NCI-H510A (cell line): ENCODE measurements around the gene SELENOM.
A peak's percentile ranks its signal among the peaks of the same experiment; 100 is the strongest.
"Not testable (repeated sequence)": the region's sequence is repeated elsewhere in the genome, so short reads cannot be mapped to it uniquely, and the experiment has no call there.

Source experiments
- DNase-seq: peaks from one replicate; lab custom pipeline; 2025; lab: John Stamatoyannopoulos, UW

SELENOM gene

DNA sequence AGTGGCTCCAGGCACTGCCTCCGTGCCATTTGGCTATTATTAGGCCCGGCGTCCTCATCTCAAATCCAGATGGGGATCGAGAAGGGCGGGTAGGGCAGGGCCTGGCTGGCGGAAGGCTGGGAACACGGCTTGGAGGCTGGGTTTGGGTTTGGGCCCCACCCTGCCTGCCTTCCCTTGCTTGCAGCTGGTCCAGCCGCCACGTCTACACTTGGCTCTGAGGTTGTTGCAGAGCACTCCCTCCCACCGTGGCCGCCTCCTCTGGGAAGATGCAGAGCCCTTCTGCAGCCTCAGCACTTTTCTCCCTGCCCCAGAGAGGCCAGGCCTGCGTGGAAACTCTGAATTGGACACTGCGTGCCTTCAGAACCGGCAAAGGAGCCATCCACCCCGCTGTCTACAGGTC lies 31.4 kb downstream of the SELENOM start:
- DNase-seq: no peak

DNA sequence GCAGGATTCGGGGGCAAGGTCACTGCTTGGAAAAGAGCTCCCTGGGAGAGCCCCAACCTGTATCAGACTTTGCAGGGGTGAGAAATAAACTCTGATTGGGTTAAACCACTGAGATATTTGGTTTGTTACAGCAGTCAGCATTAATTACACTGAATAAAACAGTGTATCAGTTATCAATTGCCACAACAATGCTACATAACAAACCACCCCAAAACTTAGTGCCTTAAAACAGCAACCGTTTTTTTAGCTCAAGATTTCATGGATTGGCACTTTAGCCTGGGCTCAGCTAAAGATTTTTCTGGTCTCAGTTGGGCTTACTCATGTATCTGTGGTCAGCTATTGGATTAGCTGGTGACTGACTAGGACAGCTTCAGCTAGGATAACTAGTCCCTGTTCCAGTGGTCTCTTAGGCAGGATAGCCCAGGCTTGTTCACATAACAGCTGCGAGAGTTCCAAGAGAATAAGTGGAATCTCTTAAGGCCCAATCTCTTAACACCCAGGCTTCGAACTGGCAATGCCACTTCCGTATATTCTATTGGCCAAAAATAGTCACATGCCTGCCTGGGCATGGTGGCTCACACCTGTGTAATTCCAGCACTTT lies 33.7 kb downstream of the SELENOM start:
- DNase-seq: not testable (repeated sequence)

DNA sequence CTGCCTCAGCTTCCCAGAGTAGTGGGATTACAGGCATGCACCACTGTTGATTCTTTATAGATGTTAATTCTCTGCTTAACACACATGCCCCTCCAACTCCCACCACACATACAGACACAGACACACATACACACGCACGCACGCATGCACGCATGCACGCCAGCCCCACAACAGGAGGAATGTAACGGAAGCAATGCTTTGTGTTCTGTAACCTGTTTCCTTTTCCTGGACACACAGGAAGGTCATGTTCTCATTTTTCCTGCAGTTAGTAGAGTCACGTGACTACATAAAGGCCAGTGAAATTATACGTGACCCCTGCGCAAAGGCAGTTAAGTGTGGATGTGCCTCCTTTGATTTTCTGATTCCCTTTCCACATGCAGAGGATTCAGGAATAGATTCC lies 34.2 kb downstream of the SELENOM start:
- not testable (repeated sequence) for DNase-seq

DNA sequence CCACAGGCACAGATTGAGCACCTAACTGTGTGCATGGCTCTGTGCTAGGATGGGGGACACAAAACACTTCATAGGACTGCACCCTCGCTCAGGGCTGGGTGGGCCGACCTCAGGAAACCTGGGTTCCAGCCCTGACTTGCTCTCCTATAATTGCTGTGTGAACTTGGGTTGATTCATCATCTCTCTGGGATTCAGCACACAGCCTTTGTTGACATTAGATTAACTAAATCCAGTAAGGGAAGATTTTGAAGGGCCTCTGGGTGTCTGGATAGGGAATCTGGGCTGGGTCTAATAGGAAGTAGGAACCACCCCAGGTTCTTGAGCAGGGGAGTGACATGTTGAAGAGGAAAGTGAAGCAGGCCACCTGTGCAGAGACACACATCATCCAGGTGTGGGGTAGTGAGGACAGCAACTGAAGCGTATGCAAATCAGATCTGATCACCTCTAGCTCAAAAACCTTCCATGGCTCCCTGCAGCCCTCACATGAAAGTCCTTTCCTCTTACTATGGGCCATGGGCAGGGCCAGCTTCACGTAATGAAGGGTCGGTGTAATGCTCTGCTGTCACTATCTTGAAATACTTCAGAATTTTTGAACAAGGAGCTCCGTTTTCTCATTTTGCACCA lies 37.6 kb downstream of the SELENOM start:
- not testable (repeated sequence) for DNase-seq

DNA sequence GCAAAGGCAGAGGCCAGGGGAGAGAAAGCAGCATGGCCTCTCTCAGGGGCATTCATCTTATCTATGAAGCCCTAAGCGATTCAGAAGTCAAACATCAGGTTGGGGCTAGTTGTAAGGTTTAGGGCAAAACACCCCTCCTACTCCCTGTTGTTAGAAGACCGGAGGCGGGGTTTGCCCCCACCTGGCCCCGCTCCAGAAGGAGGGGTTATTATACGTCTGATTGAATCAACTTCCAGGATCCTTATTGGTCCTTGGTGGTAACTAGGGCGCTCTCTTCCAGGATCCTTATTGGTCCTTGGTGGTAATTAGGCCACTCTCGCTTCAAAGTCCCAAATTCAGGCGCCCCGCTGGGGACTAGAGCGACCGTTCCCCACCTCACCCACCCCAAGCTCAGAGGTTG lies 38.4 kb downstream of the SELENOM start:
- DNase-seq: no peak

DNA sequence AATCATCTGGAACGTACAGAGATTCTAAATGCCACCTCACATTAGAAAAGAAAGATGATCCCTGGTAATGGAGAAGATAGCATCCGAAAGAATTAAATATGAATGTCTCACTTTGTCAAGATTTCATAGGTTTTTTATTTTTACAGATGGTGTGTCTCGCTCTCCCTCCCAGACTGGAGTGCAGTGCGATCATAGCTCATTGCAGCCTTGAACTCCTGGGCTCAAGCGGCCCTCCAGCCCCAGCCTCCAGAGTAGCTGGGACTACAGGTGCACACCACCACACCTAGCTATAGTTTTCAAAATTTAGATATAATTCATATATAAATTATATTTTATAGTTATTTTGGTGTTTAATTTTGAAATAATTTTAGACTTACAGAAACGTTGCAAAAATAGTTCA lies 43.0 kb downstream of the SELENOM start:
- DNase-seq: no peak

DNA sequence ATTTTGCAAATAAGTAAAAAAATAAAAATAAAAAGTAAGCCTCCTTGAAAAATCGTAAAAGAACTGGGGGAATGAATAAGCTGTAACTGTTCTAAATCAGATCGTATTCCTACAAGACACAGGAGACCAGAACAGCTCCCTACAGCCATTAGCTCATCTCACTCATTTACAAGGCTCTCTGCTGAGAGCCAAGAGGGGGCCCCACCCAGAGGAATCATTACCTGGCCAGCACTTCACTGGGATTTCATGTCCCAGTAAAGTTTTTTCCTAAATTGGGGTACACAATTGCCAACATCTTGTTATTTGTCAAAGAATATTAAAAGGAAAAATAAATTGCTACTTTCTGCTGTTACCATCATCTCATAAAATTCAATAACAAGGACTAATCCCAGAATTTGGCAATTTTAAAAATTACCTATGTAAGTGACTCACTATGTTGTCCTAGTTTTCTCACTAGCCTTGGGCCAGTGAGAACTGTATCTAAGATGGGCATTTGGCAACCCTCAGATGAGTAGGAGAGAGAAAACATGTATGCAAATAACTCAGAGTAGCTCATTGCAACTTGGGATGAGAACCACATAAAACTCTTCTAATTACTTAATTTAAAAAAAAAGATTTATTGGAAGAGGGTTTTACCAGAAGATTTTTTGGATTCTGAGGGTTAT lies 44.7 kb downstream of the SELENOM start:
- no peak for DNase-seq

DNA sequence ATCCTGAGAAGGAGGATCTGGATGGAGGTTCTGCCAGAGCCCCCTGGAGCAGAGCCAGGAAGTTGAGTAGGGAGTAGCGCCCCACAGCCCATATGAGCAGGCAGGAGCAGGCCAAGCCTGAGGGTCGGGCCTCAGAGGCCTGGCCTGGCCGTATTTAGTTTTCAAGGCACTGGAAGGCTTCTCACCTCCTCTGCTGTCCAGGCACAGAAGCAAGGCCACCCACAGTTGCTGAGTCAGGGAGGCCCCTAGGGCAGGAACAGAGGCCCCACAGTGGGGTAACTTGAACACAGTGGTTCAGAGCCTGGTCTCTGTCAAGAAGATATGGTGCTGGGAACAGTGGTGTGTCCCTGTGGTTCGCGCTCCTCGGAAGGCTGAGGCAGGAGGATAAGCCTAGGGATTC lies 47.7 kb downstream of the SELENOM start:
- DNase-seq: not testable (repeated sequence)

DNA sequence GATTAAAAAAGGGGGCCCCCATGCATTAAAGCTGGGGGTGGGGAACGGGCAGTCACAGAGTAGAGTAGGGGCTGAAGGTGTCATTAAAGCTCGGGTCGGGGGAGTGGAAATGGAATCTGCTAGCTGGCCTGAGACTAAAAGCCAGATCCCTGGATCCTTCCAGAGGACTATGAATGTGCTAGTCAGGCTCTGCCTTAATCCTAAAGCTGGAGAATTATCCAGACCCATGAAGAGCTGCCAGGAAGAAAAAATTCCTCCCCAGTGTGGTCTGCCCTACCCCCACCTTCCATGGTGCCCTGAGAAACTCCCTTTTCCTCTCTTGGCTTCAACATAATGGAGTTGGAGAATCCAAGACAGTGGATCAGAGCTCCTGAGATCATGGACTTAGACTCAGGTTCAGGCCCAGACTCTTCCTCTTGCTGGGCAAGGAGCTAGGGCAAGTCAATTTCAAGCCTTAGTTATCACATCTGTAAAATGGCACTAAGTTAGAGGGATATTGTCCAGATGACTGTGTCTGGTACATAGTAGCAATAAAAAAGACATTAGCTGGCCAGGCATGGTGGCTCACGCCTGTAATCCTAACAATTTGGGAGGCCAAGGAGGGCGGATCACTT lies 50.3 kb downstream of the SELENOM start:
- DNase-seq: no peak

DNA sequence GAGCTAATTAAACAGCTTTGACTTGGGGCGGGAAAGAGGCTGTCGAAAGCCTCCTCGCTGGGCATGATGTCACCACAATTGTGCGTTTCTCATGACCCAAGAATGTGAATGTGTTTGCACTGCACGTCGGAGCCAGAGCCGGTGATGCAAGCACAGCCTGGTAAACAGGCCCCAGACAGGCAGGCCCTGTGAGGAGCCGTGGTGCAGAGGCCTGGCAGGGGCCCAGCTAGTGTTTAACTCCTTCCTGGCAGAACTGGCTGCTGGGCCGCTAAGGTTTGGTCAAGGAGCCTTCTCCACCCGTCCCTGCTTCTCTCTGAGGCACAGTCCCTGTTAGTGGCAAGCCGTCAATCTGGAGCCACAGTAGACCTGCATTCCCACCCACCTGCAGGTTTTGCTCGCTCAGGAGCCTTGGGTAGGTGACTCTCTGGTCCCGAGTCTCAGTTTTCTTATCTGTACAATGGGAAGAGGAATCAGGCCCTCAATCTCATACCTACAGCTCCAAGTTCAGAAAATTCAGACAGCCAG lies 51.7 kb downstream of the SELENOM start:
- peak; percentile 73 for DNase-seq

DNA sequence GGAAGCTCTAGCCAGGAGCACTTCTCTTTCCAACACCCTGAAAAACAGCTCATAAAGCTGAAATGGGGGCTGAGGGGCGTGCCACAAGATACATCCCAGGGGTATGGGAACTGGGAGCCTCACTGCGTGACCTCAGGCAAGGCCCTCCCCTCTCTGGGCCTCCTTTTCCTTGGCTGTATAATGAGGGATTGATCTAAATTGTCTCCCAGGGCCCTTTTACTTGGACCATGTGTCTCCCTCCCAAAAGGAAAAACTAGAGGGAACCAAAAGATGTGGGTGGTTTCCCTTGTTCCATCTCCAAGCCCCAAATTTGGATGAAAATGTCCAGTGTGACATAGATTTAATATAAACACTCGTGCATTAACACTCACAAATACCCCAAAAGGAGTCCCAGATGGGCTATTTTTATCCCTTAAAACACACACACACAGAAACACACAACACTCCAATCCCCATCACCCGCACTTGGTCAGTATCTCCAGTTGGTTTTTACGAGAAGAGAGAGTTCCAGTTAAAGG lies 52.2 kb downstream of the SELENOM start:
- DNase-seq: no peak
